ENCODE data around the gene MSI2.

- TF ChIP-seq, protein P1, sequence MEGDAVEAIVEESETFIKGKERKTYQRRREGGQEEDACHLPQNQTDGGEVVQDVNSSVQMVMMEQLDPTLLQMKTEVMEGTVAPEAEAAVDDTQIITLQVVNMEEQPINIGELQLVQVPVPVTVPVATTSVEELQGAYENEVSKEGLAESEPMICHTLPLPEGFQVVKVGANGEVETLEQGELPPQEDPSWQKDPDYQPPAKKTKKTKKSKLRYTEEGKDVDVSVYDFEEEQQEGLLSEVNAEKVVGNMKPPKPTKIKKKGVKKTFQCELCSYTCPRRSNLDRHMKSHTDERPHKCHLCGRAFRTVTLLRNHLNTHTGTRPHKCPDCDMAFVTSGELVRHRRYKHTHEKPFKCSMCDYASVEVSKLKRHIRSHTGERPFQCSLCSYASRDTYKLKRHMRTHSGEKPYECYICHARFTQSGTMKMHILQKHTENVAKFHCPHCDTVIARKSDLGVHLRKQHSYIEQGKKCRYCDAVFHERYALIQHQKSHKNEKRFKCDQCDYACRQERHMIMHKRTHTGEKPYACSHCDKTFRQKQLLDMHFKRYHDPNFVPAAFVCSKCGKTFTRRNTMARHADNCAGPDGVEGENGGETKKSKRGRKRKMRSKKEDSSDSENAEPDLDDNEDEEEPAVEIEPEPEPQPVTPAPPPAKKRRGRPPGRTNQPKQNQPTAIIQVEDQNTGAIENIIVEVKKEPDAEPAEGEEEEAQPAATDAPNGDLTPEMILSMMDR (IDR thresholded peaks at IDR 0.05) = no peak
- no peak for TF ChIP-seq POLR2A (IDR thresholded peaks at IDR 0.05)
These were observed 109.1 kb downstream of the MSI2 start for GRCh38 chr17:57365420-57365819.

Data from right lobe of liver (tissue), 4 donors.